Measurements from ENCODE around the gene EVI5.
"Not testable (repeated sequence)": the region's sequence is repeated elsewhere in the genome, so short reads cannot be mapped to it uniquely, and the experiment has no call there.

The EVI5 gene

GRCh38 chr1:92747735-92748134, 37.2 kb downstream of the EVI5 start:
- peak; percentile 13 for DNase-seq (ENCODE audit: low read depth)

- not testable (repeated sequence) for DNase-seq (ENCODE audit: low read depth)
Measured at GRCh38 chr1:92746255-92746654, 38.7 kb downstream of the EVI5 start.

GRCh38 chr1:92743221-92743620, 41.7 kb downstream of the EVI5 start:
- DNase-seq (ENCODE audit: low read depth) = no peak

GRCh38 chr1:92739669-92740524, 45.0 kb downstream of the EVI5 start:
- no peak for DNase-seq (ENCODE audit: low read depth)

GRCh38 chr1:92736395-92736794, 48.5 kb downstream of the EVI5 start:
- no peak for DNase-seq (ENCODE audit: low read depth)

GRCh38 chr1:92730476-92730875, 54.4 kb downstream of the EVI5 start:
- no peak for DNase-seq (ENCODE audit: low read depth)

- DNase-seq (ENCODE audit: low read depth) = no peak
Measured at GRCh38 chr1:92728697-92729096, 56.2 kb downstream of the EVI5 start.

- not testable (repeated sequence) for DNase-seq (ENCODE audit: low read depth)
Measured at GRCh38 chr1:92723713-92724112, 61.2 kb downstream of the EVI5 start.

GRCh38 chr1:92721886-92722285, 63.0 kb downstream of the EVI5 start:
- DNase-seq (ENCODE audit: low read depth) = no peak

GRCh38 chr1:92721157-92721556, 63.8 kb downstream of the EVI5 start:
- not testable (repeated sequence) for DNase-seq (ENCODE audit: low read depth)

GRCh38 chr1:92715476-92715951, 69.4 kb downstream of the EVI5 start:
- DNase-seq (ENCODE audit: low read depth) = not testable (repeated sequence)

GRCh38 chr1:92713939-92714338, 71.0 kb downstream of the EVI5 start:
- DNase-seq (ENCODE audit: low read depth) = no peak

GRCh38 chr1:92711473-92712165, 73.3 kb downstream of the EVI5 start:
- no peak for DNase-seq (ENCODE audit: low read depth)

GRCh38 chr1:92709738-92710137, 75.2 kb downstream of the EVI5 start:
- DNase-seq (ENCODE audit: low read depth) = peak; percentile 11

GRCh38 chr1:92708368-92708950, 76.4 kb downstream of the EVI5 start:
- DNase-seq (ENCODE audit: low read depth) = no peak

- DNase-seq (ENCODE audit: low read depth) = no peak
Measured at GRCh38 chr1:92707709-92708108, 77.2 kb downstream of the EVI5 start.

GRCh38 chr1:92707292-92707691, 77.6 kb downstream of the EVI5 start:
- DNase-seq (ENCODE audit: low read depth) = no peak

GRCh38 chr1:92705446-92705845, 79.5 kb downstream of the EVI5 start:
- DNase-seq (ENCODE audit: low read depth) = no peak

- no peak for DNase-seq (ENCODE audit: low read depth)
Measured at GRCh38 chr1:92701147-92701546, 83.8 kb downstream of the EVI5 start.

- DNase-seq (ENCODE audit: low read depth) = no peak
Measured at GRCh38 chr1:92698932-92699331, 86.0 kb downstream of the EVI5 start.

- no peak for DNase-seq (ENCODE audit: low read depth)
Measured at GRCh38 chr1:92695104-92695503, 89.8 kb downstream of the EVI5 start.

GRCh38 chr1:92691925-92692324, 93.0 kb downstream of the EVI5 start:
- DNase-seq (ENCODE audit: low read depth) = no peak

Data from GM04503 (cell line).